Measurements from ENCODE around the gene GPR148. TPM values are rescaled to one million over a fixed set of nuclear protein-coding genes. Genes with fewer than 3 reads are reported as not detected.
A peak's percentile ranks its signal among the peaks of the same experiment; 100 is the strongest.

Gene GPR148
- polyA plus RNA-seq, 2 of the 4 experiments (the other 2 are of a cell fraction), result not detected

GRCh38 chr2:130759906-130760753 lies 31.3 kb downstream of the GPR148 start (continued):
- TF ChIP-seq PHF8 (IDR thresholded peaks at IDR 0.05; ENCODE audit: borderline replicate concordance, low read depth), result no peak
- no peak for TF ChIP-seq RFX5 (IDR thresholded peaks at IDR 0.05)
- TF ChIP-seq EP300 (IDR thresholded peaks at IDR 0.05), result no peak

- DNase-seq (ENCODE audit: low read depth in 1 of 2, low spot score in 1 of 2) (no peak), FAIRE-seq (no peak), ATAC-seq (no peak)
- ChIA-PET POLR2A (no interaction called here), CTCF (interaction anchor here (1.2 to 1.4 kb wide), 2 partner anchors 36 to 165 kb away, joined by 3 to 4 read pairs; no protein-coding TSS in a partner anchor)
- TF ChIP-seq JUN (IDR thresholded peaks at IDR 0.05) (no peak), SMC3 (IDR thresholded peaks at IDR 0.05) (no peak), KDM5A (IDR thresholded peaks at IDR 0.05) (no peak), E2F6 (IDR thresholded peaks at IDR 0.05; ENCODE audit: borderline replicate concordance, low read depth) (no peak), CBX2 (IDR thresholded peaks at IDR 0.05; ENCODE audit: borderline replicate concordance, low read depth) (no peak), CBX8 (IDR thresholded peaks at IDR 0.05) (no peak), ELK1 (IDR thresholded peaks at IDR 0.05; ENCODE audit: low read depth, low read length) (no peak), POLR2A (IDR thresholded peaks at IDR 0.05; ENCODE audit: low read length) (no peak)
- Histone ChIP-seq H3K9me3 (no peaks in the 10 kb centered on the region), H3K4me3 (no peak overlapping the region), H3K4me2 (no peak overlapping the region), H3K4me1 (no peaks in the 10 kb centered on the region), H3K27ac (no peak overlapping the region)
- WGBS (ENCODE audit: missing lambda C conversion rate), result 7% methylated on average over 12 of the region's 14 CpGs
Observed at GRCh38 chr2:130760754-130761751, 32.2 kb downstream of the GPR148 start.

- FAIRE-seq, result no peak
- H3K4me2 ChIP-seq, result no peak overlapping the region
- peak in 1 of 2 experiments; percentile 40; a peak in 3 of 6 replicates for ATAC-seq
- no peak for DNase-seq (ENCODE audit: low read depth in 1 of 2, low spot score in 1 of 2)
- H3K27ac ChIP-seq, result no peak overlapping the region
- WGBS (ENCODE audit: missing lambda C conversion rate), result 18% methylated on average over 18 of the region's 37 CpGs
- POLR2A ChIA-PET, result no interaction called here
- no peaks in the 10 kb centered on the region for H3K4me1 ChIP-seq
- CTCF ChIA-PET, result interaction anchor here (0.8 to 2.5 kb wide), 4 partner anchors 35 to 164 kb away, joined by 3 to 7 read pairs (median 4); no protein-coding TSS in a partner anchor
- H3K4me3 ChIP-seq, result no peak overlapping the region
- H3K9me3 ChIP-seq, result no peaks in the 10 kb centered on the region
- TF ChIP-seq ZC3H11A (IDR thresholded peaks at IDR 0.05) (no peak), USF2 (IDR thresholded peaks at IDR 0.05) (no peak), HOXA7 (CRISPR knock-in tag; IDR thresholded peaks at IDR 0.05) (no peak), HEYL (CRISPR knock-in tag; IDR thresholded peaks at IDR 0.05) (no peak), BHLHE40 (IDR thresholded peaks at IDR 0.05; ENCODE audit: low read depth, low read length) (no peak), CEBPB (IDR thresholded peaks at IDR 0.05) (no peak), MAX (IDR thresholded peaks at IDR 0.05) (no peak), NPAS2 (CRISPR knock-in tag; IDR thresholded peaks at IDR 0.05; ENCODE audit: borderline replicate concordance) (no peak), KDM5A (IDR thresholded peaks at IDR 0.05) (no peak), HOXB13 (CRISPR knock-in tag; IDR thresholded peaks at IDR 0.05; ENCODE audit: low read depth) (no peak), HMGXB4 (CRISPR knock-in tag; IDR thresholded peaks at IDR 0.05; ENCODE audit: borderline replicate concordance) (no peak), EHMT2 (IDR thresholded peaks at IDR 0.05; ENCODE audit: low read depth) (no peak)
Observed at GRCh38 chr2:130762031-130762909, 33.4 kb downstream of the GPR148 start.
